K562 (cell line): ENCODE measurements around the gene CDC25B. TPM values are rescaled to one million over a fixed set of nuclear protein-coding genes. Genes with fewer than 3 reads are reported as not detected.

ENCODE experiments used
- BDP1 ChIP-seq: IDR thresholded peaks from 3 replicates; pipeline ENCODE4 v1.6.1; 2011; ENCODE audit not compliant: insufficient read length, insufficient read depth
- CBX3 ChIP-seq, 2 experiments: IDR thresholded peaks; 1 replicate in 1 of 2; 2 replicates in 1 of 2; pipeline ENCODE4 v1.6.1; 2012; ENCODE audit warnings: inconsistent platforms in 2 of 2, low read length in 2 of 2, borderline replicate concordance in 1 of 2, control low read depth in 1 of 2
- CREB1 ChIP-seq, 2 experiments: sonication (generic) in 1 of 2; formaldehyde crosslinking in 1 of 2; IDR thresholded peaks; 2 replicates each; pipeline versions ENCODE4 v1.6.1 to v1.8.0; 2012 to 2022; ENCODE audit warnings: inconsistent platforms in 1 of 2, mild to moderate bottlenecking in 1 of 2, missing genetic modification reagents in 1 of 2, moderate library complexity in 1 of 2
- CREM ChIP-seq: IDR thresholded peaks from 2 replicates; pipeline ENCODE4 v1.6.1; 2014; ENCODE audit warnings: antibody characterized with exemption, low read depth
- E2F8 ChIP-seq: fragments of 450-650 bp; IDR thresholded peaks from 2 replicates; pipeline ENCODE4 v1.7.1; 2018; ENCODE audit warnings: mild to moderate bottlenecking, low read depth; ENCODE audit not compliant: partially characterized antibody
- FOS ChIP-seq: IDR thresholded peaks from 3 replicates; pipeline ENCODE4 v1.6.1; 2011; ENCODE audit not compliant: insufficient read length; ENCODE audit errors: extremely low read depth
- GTF2B ChIP-seq: IDR thresholded peaks from 2 replicates; pipeline ENCODE4 v1.6.1; 2011; ENCODE audit not compliant: insufficient read length; ENCODE audit errors: extremely low read depth
- HBP1 ChIP-seq: fragments of 450-650 bp; formaldehyde crosslinking; IDR thresholded peaks from 2 replicates; pipeline ENCODE4 v1.4.0; 2022; ENCODE audit warnings: missing genetic modification characterization
- PURB ChIP-seq: sonication (generic); formaldehyde crosslinking; IDR thresholded peaks from 2 replicates; pipeline ENCODE4 v1.9.0; 2021; ENCODE audit warnings: low read depth, mild to moderate bottlenecking, missing genetic modification reagents
- SAP30 ChIP-seq: fragments of 200-600 bp; sonication (generic); IDR thresholded peaks from 2 replicates; pipeline ENCODE4 v1.6.1; 2012; ENCODE audit warnings: borderline replicate concordance, low read depth, mild to moderate bottlenecking, moderate library complexity, low read length, control low read depth, inconsistent platforms; ENCODE audit not compliant: insufficient read depth, poor library complexity, severe bottlenecking
- SMARCE1 ChIP-seq: fragments of 450-650 bp; IDR thresholded peaks from 2 replicates; pipeline ENCODE4 v1.7.1; 2016; ENCODE audit warnings: mild to moderate bottlenecking
- TBP ChIP-seq: optimal IDR thresholded peaks from 2 replicates; pipeline ENCODE3; 2011; ENCODE audit warnings: low read depth, low read length, improper control_type of control experiment
- TFAP4 ChIP-seq: sonication (generic); formaldehyde crosslinking; IDR thresholded peaks from 2 replicates; pipeline ENCODE4 v1.8.0; 2022; ENCODE audit warnings: missing genetic modification reagents, mild to moderate bottlenecking, moderate library complexity, borderline replicate concordance
- ZNF184 ChIP-seq: sonication (generic); formaldehyde crosslinking; IDR thresholded peaks from 2 replicates; pipeline ENCODE4 v1.5.0; 2020; ENCODE audit warnings: missing genetic modification reagents
- ZNF23 ChIP-seq: fragments of 250-450 bp; sonication (Bioruptor Pico); IDR thresholded peaks from 2 replicates; pipeline ENCODE4 v1.4.0; 2020; ENCODE audit warnings: mild to moderate bottlenecking
- ZNF239 ChIP-seq: fragments of 250-450 bp; sonication (Bioruptor Pico); IDR thresholded peaks from 2 replicates; pipeline ENCODE4 v1.4.0; 2020; ENCODE audit warnings: mild to moderate bottlenecking
- ZNF263 ChIP-seq: sonication (generic); formaldehyde crosslinking; IDR thresholded peaks from 2 replicates; pipeline ENCODE4 v1.8.0; 2022; ENCODE audit warnings: mild to moderate bottlenecking, missing genetic modification reagents, borderline replicate concordance
- ZNF3 ChIP-seq: fragments of 250-450 bp; sonication (Bioruptor Pico); IDR thresholded peaks from 2 replicates; pipeline ENCODE4 v1.5.0; 2021; ENCODE audit warnings: mild to moderate bottlenecking, moderate library complexity
- ZNF384 ChIP-seq: IDR thresholded peaks from 2 replicates; pipeline ENCODE4 v1.6.1; 2012; ENCODE audit warnings: low read depth, low read length, improper control_type of control experiment
- ZNF551 ChIP-seq: fragments of 250-450 bp; sonication (Bioruptor Pico); IDR thresholded peaks from 2 replicates; pipeline ENCODE4 v1.5.0; 2021; ENCODE audit warnings: mild to moderate bottlenecking, moderate library complexity
- ZNF77 ChIP-seq: fragments of 250-450 bp; sonication (Bioruptor Pico); IDR thresholded peaks from 2 replicates; pipeline ENCODE4 v1.5.0; 2020
- ZNF785 ChIP-seq: fragments of 250-450 bp; sonication (Bioruptor Pico); IDR thresholded peaks from 2 replicates; pipeline ENCODE4 v1.4.0; 2020; ENCODE audit warnings: mild to moderate bottlenecking
- ZNF830 ChIP-seq: fragments of 250-450 bp; sonication (Bioruptor Pico); IDR thresholded peaks from 2 replicates; pipeline ENCODE4 v1.5.0; 2021; ENCODE audit warnings: mild to moderate bottlenecking
- polyA plus RNA-seq, 8 experiments: library from polyadenylated mRNA; depleted of rRNA in 4 of 8; stranded (reverse) in 5 of 8; unstranded in 3 of 8; fragments of >200 nt; fragmentation: Nextera tagmentation in 2 of 8; fragmentation: Illumina TruSeq in 1 of 8; extraction: Ambion mirVana in 2 of 8; extraction: Trizol in 1 of 8; gene quantifications; 2 replicates each; pipeline versions ENCODE4 v1.2.1 to v1.2.3, GENCODE V29; 2011 to 2014; ENCODE audit warnings: inconsistent platforms in 1 of 8, missing spikeins in 1 of 8
- total RNA-seq, 7 experiments: library from RNA; depleted of rRNA in 6 of 7; stranded (reverse); fragments of >200 nt in 6 of 7; fragmentation: Illumina TruSeq in 2 of 7; extraction: Trizol in 2 of 7; gene quantifications; 2 replicates each; pipeline versions ENCODE4 v1.2.1 to v1.2.3, GENCODE V29; 2011 to 2021; ENCODE audit warnings: low replicate concordance in 1 of 7

The CDC25B gene
- total and polyA plus RNA-seq, 9 of the 15 experiments (the other 6 are each of a cell fraction or from before 2014, with no cell fraction given), result 2.3 to 35.7 (median 9.5) TPM

- no peak for TF ChIP-seq FOS
- peak in 1 of 2 experiments; percentile 33; a peak in 1 of 3 replicates for TF ChIP-seq CBX3 (IDR thresholded peaks at IDR 0.05; ENCODE audit: borderline replicate concordance in 1 of 2, low read length in 2 of 2)
- no peak for TF ChIP-seq SMARCE1
- no peak for TF ChIP-seq E2F8
- TF ChIP-seq ZNF551 (CRISPR knock-in tag), result no peak
- TF ChIP-seq TFAP4, result peak; percentile 98
- no peak for TF ChIP-seq HBP1 (CRISPR knock-in tag)
- no peak for TF ChIP-seq CREB1 (IDR thresholded peaks at IDR 0.05)
- TF ChIP-seq CREB1 (CRISPR knock-in tag; IDR thresholded peaks at IDR 0.05), result no peak; the same call in 1 of the 2 replicates
- no peak for TF ChIP-seq ZNF384
- no peak for TF ChIP-seq TBP
- TF ChIP-seq ZNF830 (CRISPR knock-in tag), result no peak
- no peak for TF ChIP-seq ZNF239 (CRISPR knock-in tag)
- TF ChIP-seq SAP30, result no peak
- TF ChIP-seq GTF2B, result no peak
- no peak for TF ChIP-seq ZNF77 (CRISPR knock-in tag)
- no peak for TF ChIP-seq BDP1
- no peak for TF ChIP-seq ZNF23 (CRISPR knock-in tag)
- no peak for TF ChIP-seq ZNF785
- no peak for TF ChIP-seq PURB (CRISPR knock-in tag)
- TF ChIP-seq ZNF184 (CRISPR knock-in tag), result no peak
- no peak for TF ChIP-seq ZNF263 (CRISPR knock-in tag)
- peak; percentile 64; the same call in 1 of the 2 replicates for TF ChIP-seq CREM
- TF ChIP-seq ZNF3 (CRISPR knock-in tag), result no peak
Measured at GRCh38 chr20:3818155-3819151, 22.3 kb downstream of the CDC25B start (continued).
